RWPE1 (cell line): ENCODE measurements around the gene TRAF7.
A peak's percentile ranks its signal among the peaks of the same experiment; 100 is the strongest.
"Not testable (repeated sequence)": the region's sequence is repeated elsewhere in the genome, so short reads cannot be mapped to it uniquely, and the experiment has no call there.

Experiments
- CTCF ChIA-PET: fragments of 350-600 bp; sonication (Branson Sonifier 250); formaldehyde crosslinking; extraction: SDS; loops from one replicate; lab custom pipeline; 2021; lab: Yijun Ruan, JAX
- POLR2A ChIA-PET: fragments of 400-600 bp; formaldehyde crosslinking; extraction: SDS; loops from one replicate; lab custom pipeline; 2020; ENCODE audit warnings: antibody characterized with exemption; ENCODE audit not compliant: low non-redundant PET; lab: Yijun Ruan, JAX
- DNase-seq: peaks from one replicate; pipeline ENCODE4 v3.0.0; 2012; ENCODE audit warnings: low spot score
- H3K27ac ChIP-seq: fragments of 450-650 bp; 2 replicates; pipeline ENCODE4 v1.5.1; 2017
- TF ChIP-seq, protein P1 (sequence below): fragments of 450-650 bp; conservative IDR thresholded peaks from 2 replicates; pipeline ENCODE4 v1.5.1; 2017; ENCODE audit warnings: low read depth, mild to moderate bottlenecking

Gene TRAF7

DNA sequence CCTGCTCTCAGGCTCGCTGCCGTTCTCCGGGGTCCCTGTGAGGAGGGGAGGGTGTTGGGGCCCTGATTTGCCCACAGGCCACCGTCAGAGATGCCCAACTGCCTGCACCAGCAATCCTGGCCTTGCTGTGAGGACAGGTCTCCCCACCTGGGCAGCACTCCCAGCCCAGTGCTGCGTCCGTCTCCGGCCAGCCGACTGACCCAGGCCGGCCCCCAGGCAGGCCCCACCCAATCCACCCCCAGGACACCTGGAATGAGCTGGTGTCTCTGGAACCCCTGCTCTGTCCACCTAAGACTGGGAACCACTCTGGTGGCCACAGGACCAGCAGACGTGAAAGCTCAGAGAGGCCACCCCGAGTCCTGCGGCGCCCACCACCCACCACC is 40.0 kb upstream of the TRAF7 start:
- H3K27ac ChIP-seq: no peak overlapping the region
- POLR2A ChIA-PET: no interaction called here
- DNase-seq: no peak
- TF ChIP-seq, protein P1, sequence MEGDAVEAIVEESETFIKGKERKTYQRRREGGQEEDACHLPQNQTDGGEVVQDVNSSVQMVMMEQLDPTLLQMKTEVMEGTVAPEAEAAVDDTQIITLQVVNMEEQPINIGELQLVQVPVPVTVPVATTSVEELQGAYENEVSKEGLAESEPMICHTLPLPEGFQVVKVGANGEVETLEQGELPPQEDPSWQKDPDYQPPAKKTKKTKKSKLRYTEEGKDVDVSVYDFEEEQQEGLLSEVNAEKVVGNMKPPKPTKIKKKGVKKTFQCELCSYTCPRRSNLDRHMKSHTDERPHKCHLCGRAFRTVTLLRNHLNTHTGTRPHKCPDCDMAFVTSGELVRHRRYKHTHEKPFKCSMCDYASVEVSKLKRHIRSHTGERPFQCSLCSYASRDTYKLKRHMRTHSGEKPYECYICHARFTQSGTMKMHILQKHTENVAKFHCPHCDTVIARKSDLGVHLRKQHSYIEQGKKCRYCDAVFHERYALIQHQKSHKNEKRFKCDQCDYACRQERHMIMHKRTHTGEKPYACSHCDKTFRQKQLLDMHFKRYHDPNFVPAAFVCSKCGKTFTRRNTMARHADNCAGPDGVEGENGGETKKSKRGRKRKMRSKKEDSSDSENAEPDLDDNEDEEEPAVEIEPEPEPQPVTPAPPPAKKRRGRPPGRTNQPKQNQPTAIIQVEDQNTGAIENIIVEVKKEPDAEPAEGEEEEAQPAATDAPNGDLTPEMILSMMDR: no peak
- CTCF ChIA-PET: no interaction called here

DNA sequence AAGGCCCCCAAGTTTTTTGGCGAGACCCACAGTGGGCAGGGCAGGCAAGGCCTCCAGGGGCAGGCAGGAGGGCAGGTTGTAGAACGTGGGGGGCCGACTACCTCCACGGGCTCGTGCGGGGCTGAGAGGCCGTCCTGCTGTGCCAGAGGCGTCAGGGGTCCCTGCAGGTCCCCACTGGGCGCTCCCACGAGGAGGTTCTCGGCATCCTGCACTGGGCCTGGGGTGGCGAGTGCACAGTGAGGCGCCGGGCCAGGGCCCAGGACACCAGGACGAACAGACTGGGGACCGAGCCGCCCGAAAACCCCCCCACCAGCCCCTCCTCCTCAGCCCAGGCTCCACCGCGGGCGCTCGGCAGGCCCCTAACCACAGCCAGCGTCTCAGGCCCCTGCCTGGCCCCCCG is 39.2 kb upstream of the TRAF7 start:
- CTCF ChIA-PET, POLR2A ChIA-PET: not testable (repeated sequence)
- peak overlapping the region; percentile 61 for H3K27ac ChIP-seq

DNA sequence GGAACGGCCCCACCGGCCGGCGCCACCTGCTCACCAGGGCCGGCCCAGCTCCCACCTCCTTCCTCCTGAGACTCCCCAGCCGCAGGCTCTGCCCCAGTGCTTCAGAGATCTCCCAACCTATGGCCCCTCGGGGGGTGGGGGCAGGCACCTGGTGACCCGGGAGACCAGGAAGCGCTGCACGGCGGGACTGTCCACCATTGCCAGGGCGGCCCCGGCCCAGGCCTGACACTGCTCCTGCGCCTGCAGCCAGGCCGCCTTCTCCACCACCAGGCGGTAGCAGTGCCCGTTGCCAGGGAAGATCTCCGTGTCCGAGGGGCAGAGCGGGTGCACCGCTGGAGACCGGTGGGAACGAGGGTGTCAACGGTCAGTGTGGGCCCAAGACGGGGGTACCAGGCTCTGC is 38.2 kb upstream of the TRAF7 start:
- DNase-seq, CTCF ChIA-PET, POLR2A ChIA-PET: not testable (repeated sequence)
- peak overlapping the region; percentile 61 for H3K27ac ChIP-seq

More for the DNA sequence above, 39.2 kb upstream of the TRAF7 start:
- DNase-seq: not testable (repeated sequence)

- DNase-seq, CTCF ChIA-PET, POLR2A ChIA-PET, H3K27ac ChIP-seq: not testable (repeated sequence)
These were observed 37.4 kb upstream of the TRAF7 start for GRCh38 chr16:2117960-2118722.

GRCh38 chr16:2121325-2121724 is 34.3 kb upstream of the TRAF7 start:
- CTCF ChIA-PET: interaction anchor here (0.9 to 3.2 kb wide), 4 partner anchors 19 to 34 kb away, joined by 3 to 28 read pairs (median 4); partner anchors contain the start of gene TRAF7
- H3K27ac ChIP-seq: peak overlapping the region; percentile 99
- POLR2A ChIA-PET: not testable (repeated sequence)
- TF ChIP-seq, protein P1: peak; percentile 56
- peak; percentile 27 for DNase-seq

GRCh38 chr16:2121853-2122252 is 33.7 kb upstream of the TRAF7 start:
- POLR2A ChIA-PET: no interaction called here
- CTCF ChIA-PET: interaction anchor here (0.5 to 3.2 kb wide), 4 partner anchors 19 to 36 kb away, joined by 3 to 28 read pairs (median 4); no protein-coding TSS in a partner anchor

GRCh38 chr16:2122429-2122828 is 33.2 kb upstream of the TRAF7 start:
- ChIA-PET POLR2A (no interaction called here), CTCF (interaction anchor here (0.5 to 3.2 kb wide), 2 partner anchors 18 to 37 kb away, joined by 3 to 28 read pairs; no protein-coding TSS in a partner anchor)
- H3K27ac ChIP-seq: peak overlapping the region; percentile 99
- DNase-seq: no peak
- TF ChIP-seq, protein P1: no peak

More at GRCh38 chr16:2121853-2122252, 33.7 kb upstream of the TRAF7 start:
- H3K27ac ChIP-seq: peak overlapping the region; percentile 99
- DNase-seq: no peak
- TF ChIP-seq, protein P1: no peak

GRCh38 chr16:2122934-2123683 is 32.5 kb upstream of the TRAF7 start:
- H3K27ac ChIP-seq: peak overlapping the region; percentile 99
- POLR2A ChIA-PET, DNase-seq: not testable (repeated sequence)
- CTCF ChIA-PET: interaction anchor here (3.2 kb wide), 1 partner anchor 17 kb away, joined by 28 read pairs; no protein-coding TSS in a partner anchor

- DNase-seq, POLR2A ChIA-PET: not testable (repeated sequence)
- peak overlapping the region; percentile 99 for H3K27ac ChIP-seq
- CTCF ChIA-PET: interaction anchor here (3.2 kb wide), 1 partner anchor 17 kb away, joined by 28 read pairs; no protein-coding TSS in a partner anchor
These were observed 31.7 kb upstream of the TRAF7 start for GRCh38 chr16:2123706-2124376.

- CTCF ChIA-PET, POLR2A ChIA-PET, DNase-seq: not testable (repeated sequence)
- H3K27ac ChIP-seq: peak overlapping the region; percentile 99
These were observed 31.2 kb upstream of the TRAF7 start for GRCh38 chr16:2124377-2124693.

- POLR2A ChIA-PET, CTCF ChIA-PET, DNase-seq: not testable (repeated sequence)
- peak overlapping the region; percentile 99 for H3K27ac ChIP-seq
These were observed 30.7 kb upstream of the TRAF7 start for GRCh38 chr16:2124694-2125444.
